SH-SY5Y (cell line): ENCODE measurements around the gene DOCK2.

Experiments used
- GATA2 ChIP-seq: IDR thresholded peaks from 2 replicates; pipeline ENCODE4 v1.6.1; 2011; ENCODE audit warnings: mild to moderate bottlenecking, low read depth, low read length
- GATA3 ChIP-seq: IDR thresholded peaks from 2 replicates; pipeline ENCODE4 v1.6.1; 2011; ENCODE audit warnings: low read depth, mild to moderate bottlenecking, low read length, moderate library complexity

DNA sequence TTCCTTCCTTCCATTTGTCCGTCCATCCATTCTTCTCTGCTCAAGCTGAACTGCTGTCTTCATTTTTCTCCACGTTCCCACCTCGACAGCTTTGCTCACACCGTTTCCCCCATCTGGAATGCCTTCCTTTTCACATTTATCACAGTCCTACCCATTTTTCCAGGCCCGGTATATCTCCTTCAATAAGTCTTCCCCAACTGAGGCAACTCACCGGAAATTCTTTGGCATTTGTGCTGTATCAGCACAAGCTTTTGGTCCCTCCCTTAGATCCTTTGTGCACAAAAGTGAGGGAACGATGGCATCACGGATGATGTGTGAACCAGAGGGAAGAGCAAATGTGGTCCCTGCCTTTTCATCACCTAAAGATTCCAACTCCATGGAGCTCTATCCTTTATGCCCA lies 388.8 kb downstream of the DOCK2 start:
- TF ChIP-seq GATA2 (no peak), GATA3 (no peak)
